SK-N-MC (cell line): ENCODE data around the gene POU1F1.
"Not testable (repeated sequence)": the region's sequence is repeated elsewhere in the genome, so short reads cannot be mapped to it uniquely, and the experiment has no call there.

Experiments
- DNase-seq: peaks from one replicate; pipeline ENCODE4 v3.0.0-alpha.2; 2011; ENCODE audit warnings: low read depth, low spot score
- H3K27ac ChIP-seq: fragments of 200-600 bp; sonication (generic); 2 replicates; pipeline ENCODE4 v1.5.1; 2016; ENCODE audit warnings: mixed run types
- H3K36me3 ChIP-seq: fragments of 200-600 bp; sonication (generic); 2 replicates; pipeline ENCODE4 v1.6.1; 2017; ENCODE audit warnings: antibody characterized with exemption, low read length, mixed read lengths; ENCODE audit not compliant: insufficient read depth
- H3K4me3 ChIP-seq: fragments of 200-600 bp; sonication (generic); 2 replicates; pipeline ENCODE4 v1.5.1; 2016
- H3K9ac ChIP-seq: fragments of 200-600 bp; sonication (generic); 2 replicates; pipeline ENCODE4 v1.8.0; 2017; ENCODE audit warnings: mixed run types, mixed read lengths; ENCODE audit not compliant: insufficient read length
- H3K9me3 ChIP-seq: fragments of 200-600 bp; sonication (generic); 2 replicates; pipeline ENCODE4 v1.6.1; 2017; ENCODE audit warnings: low read depth, mild to moderate bottlenecking, antibody characterized with exemption, low read length, moderate library complexity, mixed read lengths
- EZH2 ChIP-seq: fragments of 200-600 bp; sonication (generic); IDR thresholded peaks from one replicate; pipeline ENCODE4 v1.6.1; 2017; ENCODE audit warnings: antibody characterized with exemption
- FOXP2 ChIP-seq: optimal IDR thresholded peaks from 2 replicates; pipeline ENCODE3; 2011; ENCODE audit warnings: mild to moderate bottlenecking, moderate library complexity; ENCODE audit not compliant: insufficient read depth; ENCODE audit errors: extremely low read length, control extremely low read depth
- POLR2AphosphoS5 ChIP-seq: IDR thresholded peaks from 2 replicates; pipeline ENCODE4 v1.6.1; 2012; ENCODE audit warnings: mild to moderate bottlenecking, low read depth, low read length, borderline replicate concordance

The POU1F1 gene

DNA sequence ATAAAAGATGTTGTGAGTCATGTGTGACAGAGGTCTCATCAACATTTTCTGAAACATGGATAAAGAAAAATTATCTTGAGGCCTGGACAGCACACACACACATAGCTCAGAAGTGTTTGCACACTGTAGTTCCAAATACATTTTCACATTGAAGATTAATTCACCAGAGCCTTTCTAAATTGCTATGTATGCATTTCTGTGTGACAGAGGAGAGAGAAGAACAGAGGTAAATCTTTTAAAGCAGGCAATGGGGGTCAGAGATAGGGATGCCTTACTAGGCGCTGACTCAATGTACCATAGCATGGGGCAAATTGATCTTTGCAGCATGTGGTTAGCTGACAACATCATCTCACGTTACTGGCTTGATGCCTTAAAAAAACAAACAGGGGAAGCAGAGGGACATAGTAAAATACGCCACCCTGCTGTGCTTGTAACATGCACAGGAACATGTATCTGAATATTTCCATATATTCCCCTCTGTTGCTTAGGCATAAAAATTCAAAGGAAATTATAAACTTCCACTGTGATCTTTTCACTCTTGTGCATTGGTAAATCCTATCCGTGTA is 7.7 kb downstream of the POU1F1 start:
- Histone ChIP-seq H3K27ac (peak overlapping the region; percentile 86), H3K9me3 (no peaks in the 10 kb centered on the region), H3K36me3 (no peaks in the 10 kb centered on the region), H3K9ac (no peak overlapping the region), H3K4me3 (peak overlapping the region; percentile 51)
- TF ChIP-seq FOXP2: peak; percentile 85
- TF ChIP-seq POLR2AphosphoS5: no peak
- no peak for TF ChIP-seq EZH2
- DNase-seq: peak; percentile 44

DNA sequence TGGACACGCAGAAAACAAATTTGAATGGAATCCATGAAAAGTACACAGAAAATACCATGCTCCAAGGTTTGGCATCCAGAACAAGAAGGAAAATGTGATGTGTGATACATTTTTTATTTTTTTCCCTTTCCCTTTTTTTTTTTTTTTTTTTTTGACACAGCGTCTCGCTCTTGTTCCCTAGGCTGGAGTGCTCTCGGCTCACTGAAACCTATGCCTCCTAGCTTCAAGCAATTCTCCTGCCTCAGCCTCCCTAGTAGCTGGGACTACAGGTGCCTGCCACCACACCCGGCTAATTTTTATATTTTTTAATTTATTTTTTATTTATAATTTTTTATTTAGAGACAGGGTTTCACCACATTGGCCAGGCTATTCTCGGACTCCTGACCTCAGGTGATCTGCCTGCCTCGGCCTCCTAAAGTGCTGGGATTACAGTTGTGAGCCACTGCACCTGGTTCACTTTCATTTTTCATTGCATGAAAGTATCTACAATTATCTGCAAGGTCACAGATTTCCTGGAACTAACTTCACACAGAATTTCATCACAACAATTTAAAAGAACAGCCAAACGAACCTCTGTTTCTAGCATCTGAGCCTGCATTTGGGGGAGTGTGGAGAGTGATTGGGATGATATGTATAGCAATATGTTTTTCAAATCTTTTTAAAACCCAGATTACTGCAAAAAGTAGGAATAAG is 8.3 kb downstream of the POU1F1 start:
- H3K4me3 ChIP-seq: 0 out of 2 replicates have a peak overlapping the region, but pooled peaks have one; percentile 51
- no peak for DNase-seq

GRCh38 chr3:87261925-87262324 is 14.5 kb downstream of the POU1F1 start:
- H3K27ac ChIP-seq: peak overlapping the region; percentile 59
- H3K36me3 ChIP-seq: no peaks in the 10 kb centered on the region
- no peak for TF ChIP-seq POLR2AphosphoS5

More for the DNA sequence above, 8.3 kb downstream of the POU1F1 start:
- H3K9me3 ChIP-seq: no peaks in the 10 kb centered on the region
- H3K36me3 ChIP-seq: no peaks in the 10 kb centered on the region
- peak overlapping the region; percentile 86 for H3K27ac ChIP-seq
- H3K9ac ChIP-seq: no peak overlapping the region
- TF ChIP-seq POLR2AphosphoS5 (no peak), FOXP2 (no peak), EZH2 (no peak)

GRCh38 chr3:87260270-87260669 is 16.1 kb downstream of the POU1F1 start:
- DNase-seq: peak; percentile 60

More at GRCh38 chr3:87261925-87262324, 14.5 kb downstream of the POU1F1 start:
- peak overlapping the region; percentile 59 for H3K9ac ChIP-seq
- DNase-seq: no peak
- H3K9me3 ChIP-seq: no peaks in the 10 kb centered on the region
- H3K4me3 ChIP-seq: peak overlapping the region; percentile 66

DNA sequence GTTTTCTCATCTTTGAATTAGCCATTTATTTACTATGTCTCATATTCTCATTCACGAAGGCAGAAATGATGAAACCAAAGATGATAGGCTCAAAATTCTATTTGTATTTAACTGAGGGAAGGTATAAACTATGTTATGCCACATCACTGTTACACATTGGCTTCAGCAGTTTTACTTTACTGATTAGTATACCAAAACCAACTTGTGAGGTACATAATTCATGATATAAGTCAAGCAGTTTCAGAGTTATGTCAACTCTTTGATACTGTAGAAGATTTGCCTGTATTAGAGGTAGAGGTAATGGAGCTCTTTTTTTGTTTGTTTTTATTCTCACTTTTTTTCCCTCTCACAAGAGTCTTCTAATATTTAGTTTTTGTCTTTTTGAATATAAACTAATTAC is 26.4 kb downstream of the POU1F1 start:
- Histone ChIP-seq H3K36me3 (peaks cover 47% of the 10 kb centered on the region), H3K9me3 (no peaks in the 10 kb centered on the region), H3K4me3 (no peak overlapping the region), H3K9ac (no peak overlapping the region), H3K27ac (no peak overlapping the region)
- DNase-seq: no peak
- TF ChIP-seq EZH2 (no peak), FOXP2 (no peak), POLR2AphosphoS5 (no peak)

More at GRCh38 chr3:87260270-87260669, 16.1 kb downstream of the POU1F1 start:
- peak overlapping the region; percentile 42 for H3K4me3 ChIP-seq
- H3K36me3 ChIP-seq: no peaks in the 10 kb centered on the region
- H3K9ac ChIP-seq: peak overlapping the region; percentile 60
- H3K27ac ChIP-seq: 0 out of 2 replicates have a peak overlapping the region, but pooled peaks have one; percentile 33
- H3K9me3 ChIP-seq: no peaks in the 10 kb centered on the region
- TF ChIP-seq EZH2 (no peak), POLR2AphosphoS5 (no peak), FOXP2 (no peak)

GRCh38 chr3:87248831-87249230 is 27.6 kb downstream of the POU1F1 start:
- Histone ChIP-seq H3K4me3 (no peak overlapping the region), H3K9me3 (no peaks in the 10 kb centered on the region), H3K9ac (no peak overlapping the region), H3K27ac (no peak overlapping the region), H3K36me3 (peaks cover 41% of the 10 kb centered on the region)
- TF ChIP-seq EZH2: no peak
- TF ChIP-seq POLR2AphosphoS5: no peak
- no peak for TF ChIP-seq FOXP2
- no peak for DNase-seq

- H3K9me3 ChIP-seq, H3K4me3 ChIP-seq, H3K9ac ChIP-seq, DNase-seq, H3K27ac ChIP-seq: not testable (repeated sequence)
- H3K36me3 ChIP-seq: peaks cover 35% of the 10 kb centered on the region
Observed at GRCh38 chr3:87248231-87248630, 28.2 kb downstream of the POU1F1 start.

DNA sequence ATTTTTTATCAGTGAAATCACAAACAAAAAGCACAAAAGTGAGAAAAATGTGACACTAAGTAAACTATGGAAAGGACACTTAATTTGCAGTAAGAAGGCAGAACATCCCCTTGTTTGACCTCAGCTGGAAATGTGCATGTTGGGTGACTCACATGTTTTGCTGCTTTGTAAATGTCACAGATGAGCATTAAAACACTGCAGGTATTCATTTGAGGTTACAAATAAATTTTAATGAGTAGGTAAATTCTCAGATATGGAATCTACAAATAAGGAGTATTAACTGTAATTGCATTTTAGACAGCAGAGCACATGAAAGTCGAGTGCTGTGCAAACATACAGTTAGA is 29.0 kb downstream of the POU1F1 start:
- TF ChIP-seq FOXP2 (no peak), EZH2 (no peak), POLR2AphosphoS5 (no peak)
- H3K4me3 ChIP-seq: no peak overlapping the region
- peaks cover 34% of the 10 kb centered on the region for H3K36me3 ChIP-seq
- H3K27ac ChIP-seq: no peak overlapping the region
- no peak for DNase-seq
- H3K9ac ChIP-seq: no peak overlapping the region
- H3K9me3 ChIP-seq: no peaks in the 10 kb centered on the region

DNA sequence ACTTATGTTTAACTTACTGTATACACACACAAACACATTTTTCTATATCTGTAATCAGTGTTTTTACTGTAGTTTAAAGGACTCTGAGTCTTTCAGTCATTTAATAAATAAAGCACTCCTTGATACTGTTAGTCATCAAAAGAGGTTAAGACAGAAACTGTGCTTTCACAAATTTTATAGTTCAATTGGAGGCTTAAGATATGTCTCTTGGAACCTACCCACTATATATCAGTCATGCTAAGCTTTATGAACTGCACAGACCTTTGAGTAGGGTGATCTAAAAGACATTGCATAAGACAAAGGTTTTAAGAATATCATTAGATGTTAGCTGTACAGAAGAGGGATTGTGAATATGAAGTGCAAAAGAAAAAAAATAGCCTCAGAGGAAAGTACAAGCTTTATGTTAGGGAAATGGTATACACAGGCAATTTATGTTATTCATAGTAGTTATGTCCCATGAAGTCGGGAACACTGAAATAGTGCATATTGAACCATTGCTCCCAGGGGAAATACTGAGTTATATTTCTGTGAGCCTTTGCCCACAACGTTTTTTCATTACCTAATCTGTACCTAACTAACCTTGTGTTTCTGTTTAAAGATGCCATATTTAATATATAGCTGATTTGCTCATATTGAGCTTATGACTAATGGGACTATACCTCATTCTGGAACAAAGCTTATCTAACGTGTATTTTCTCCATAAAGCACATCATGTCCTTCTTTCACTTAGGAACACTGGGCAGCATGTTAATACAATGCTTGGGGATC is 29.5 kb downstream of the POU1F1 start:
- DNase-seq: no peak
- Histone ChIP-seq H3K36me3 (peaks cover 34% of the 10 kb centered on the region), H3K9me3 (no peaks in the 10 kb centered on the region), H3K27ac (no peak overlapping the region), H3K4me3 (no peak overlapping the region), H3K9ac (no peak overlapping the region)
- TF ChIP-seq POLR2AphosphoS5 (no peak), FOXP2 (no peak), EZH2 (no peak)
